Measurements from ENCODE around the gene PHF8. TPM values are rescaled to one million over a fixed set of nuclear protein-coding genes. Genes with fewer than 3 reads are reported as not detected.

The PHF8 gene
- total and polyA plus RNA-seq, 9 of the 15 experiments (the other 6 are each of a cell fraction or from before 2014, with no cell fraction given): 2.5 to 25.7 (median 12.1) TPM

DNA sequence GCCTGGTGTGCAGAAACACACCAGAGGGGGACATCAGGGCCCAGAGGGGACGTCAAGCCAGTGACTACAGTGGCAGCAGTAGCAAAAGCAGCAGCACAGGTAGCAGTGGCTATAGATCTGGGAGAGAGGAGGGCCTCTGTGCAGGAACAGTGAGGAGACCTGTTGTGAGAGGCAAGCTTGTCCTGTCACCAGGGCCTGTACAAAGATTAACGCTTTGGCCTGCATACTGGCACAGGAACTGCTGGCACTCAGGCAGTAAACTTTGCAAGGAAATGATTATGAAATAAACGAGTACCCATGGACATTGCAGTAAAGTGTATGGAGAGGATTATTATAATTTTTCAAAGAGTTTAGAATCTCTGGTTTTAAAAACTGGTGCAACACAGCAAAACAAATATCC is 5.5 kb upstream of the PHF8 start:
- no peak overlapping the region for H3K4me2 ChIP-seq (ENCODE audit: insufficient read depth, low read length)
- FAIRE-seq: no peak
- CTCF ChIA-PET (ENCODE audit: low intra/inter-chr PET ratio): no interaction called here
- intact Hi-C loops (cut with micrococcal nuclease): loop anchor here (10.0 kb wide), 2 partner anchors 365 to 585 kb away; partner anchors contain the start of gene HUWE1
- no peaks in the 10 kb centered on the region for H4K20me1 ChIP-seq (replicated peaks; ENCODE audit: control insufficient read depth, insufficient read depth, low read length)
- no peak for TF ChIP-seq MAFK (IDR thresholded peaks at IDR 0.05; ENCODE audit: low read length)
- no peak for DNase-seq (ENCODE audit: extremely low read depth in 1 of 4, low spot score in 3 of 4)
- no TSS peak for BruUV-seq (replicated peaks)
- WGBS (ENCODE audit: insufficient coverage, low coverage, missing lambda C conversion rate): 0% methylated on average over 2 of the region's 3 CpGs
- in situ Hi-C loops (cut with MboI): no loop called here
- no peak overlapping the region for H3K4me3 ChIP-seq
- H3K9me1 ChIP-seq (ENCODE audit: control insufficient read depth, insufficient read depth, low read length): no peaks in the 10 kb centered on the region
- POLR2A ChIA-PET: interaction anchor here (1.1 kb wide), 1 partner anchor 9 kb away, joined by 3 read pairs; no protein-coding TSS in a partner anchor
- ATAC-seq: no peak
- no peaks in the 10 kb centered on the region for H3K9me3 ChIP-seq (replicated peaks; ENCODE audit: control insufficient read depth, insufficient read depth, low read depth, low read length)
- no peak overlapping the region for H3K27ac ChIP-seq (ENCODE audit: extremely low read depth, low read depth, low read length)
- H3K4me1 ChIP-seq (replicated peaks in 1 of 2; ENCODE audit: control insufficient read depth in 2 of 2, insufficient read depth in 2 of 2, low read length in 2 of 2): no peaks in the 10 kb centered on the region; a peak in 2 of 5 replicates
- H3K79me2 ChIP-seq (ENCODE audit: control insufficient read depth, insufficient read depth, low read length): no peaks in the 10 kb centered on the region
- H3K9ac ChIP-seq (ENCODE audit: insufficient read depth in 1 of 2, low read depth in 2 of 2, low read length in 2 of 2): no peak overlapping the region
- H3K27me3 ChIP-seq (ENCODE audit: control insufficient read depth in 2 of 2, insufficient read depth in 2 of 2, low read length in 2 of 2): 0 out of 5 replicates have a peak, but pooled peaks cover 0 to 2% of the 10 kb centered on the region in 2 experiments
- H3K36me3 ChIP-seq (ENCODE audit: control insufficient read depth, insufficient read depth, low read length): no peaks in the 10 kb centered on the region
- H2AFZ ChIP-seq (ENCODE audit: low read depth, low read length): no peak overlapping the region

DNA sequence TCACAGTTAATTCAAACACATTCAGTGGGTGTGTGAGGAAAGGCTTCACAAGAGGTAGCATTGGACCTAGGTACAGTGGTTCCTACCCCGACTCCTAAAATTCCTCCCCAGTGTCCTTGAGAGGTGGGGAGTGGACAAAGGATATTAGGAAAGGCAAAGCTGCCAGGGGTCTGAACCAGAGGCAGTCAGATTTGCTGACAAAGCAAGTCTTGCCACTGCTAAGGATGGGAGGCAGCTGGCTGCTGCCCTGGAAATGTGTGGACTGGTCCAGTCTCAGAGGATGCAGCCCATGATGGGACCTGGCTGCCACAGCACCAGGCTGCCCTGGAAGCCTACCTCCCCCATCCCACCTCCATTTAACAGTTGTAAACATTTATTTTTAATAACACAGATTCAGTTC is 4.1 kb upstream of the PHF8 start:
- ChIA-PET POLR2A (no interaction called here), CTCF (ENCODE audit: low intra/inter-chr PET ratio) (no interaction called here)
- ATAC-seq (no peak), DNase-seq (ENCODE audit: extremely low read depth in 1 of 4, low spot score in 3 of 4) (no peak), FAIRE-seq (no peak)
- 8% methylated on average over 1 of the region's 1 CpG for WGBS (ENCODE audit: insufficient coverage, low coverage, missing lambda C conversion rate)
- H3K4me3 ChIP-seq: no peak overlapping the region
- no peak overlapping the region for H2AFZ ChIP-seq (ENCODE audit: low read depth, low read length)
- in situ Hi-C loops (cut with MboI) (no loop called here), intact Hi-C loops (cut with micrococcal nuclease) (loop anchor here (10.0 kb wide), 2 partner anchors 364 to 586 kb away; partner anchors contain the start of gene HUWE1)
- no peaks in the 10 kb centered on the region for H3K9me3 ChIP-seq (replicated peaks; ENCODE audit: control insufficient read depth, insufficient read depth, low read depth, low read length)
- H3K4me1 ChIP-seq (replicated peaks in 1 of 2; ENCODE audit: control insufficient read depth in 2 of 2, insufficient read depth in 2 of 2, low read length in 2 of 2): peaks cover 0 to 6% of the 10 kb centered on the region in 2 experiments; a peak in 3 of 5 replicates
- H3K79me2 ChIP-seq (ENCODE audit: control insufficient read depth, insufficient read depth, low read length): peaks cover 4% of the 10 kb centered on the region
- no peaks in the 10 kb centered on the region for H3K9me1 ChIP-seq (ENCODE audit: control insufficient read depth, insufficient read depth, low read length)
- no TSS peak for BruUV-seq (replicated peaks)
- no peak overlapping the region for H3K27ac ChIP-seq (ENCODE audit: extremely low read depth, low read depth, low read length)
- no peaks in the 10 kb centered on the region for H4K20me1 ChIP-seq (replicated peaks; ENCODE audit: control insufficient read depth, insufficient read depth, low read length)
- no peak overlapping the region for H3K9ac ChIP-seq (ENCODE audit: insufficient read depth in 1 of 2, low read depth in 2 of 2, low read length in 2 of 2)
- H3K27me3 ChIP-seq (ENCODE audit: control insufficient read depth in 2 of 2, insufficient read depth in 2 of 2, low read length in 2 of 2): no peaks in the 10 kb centered on the region
- no peak overlapping the region for H3K4me2 ChIP-seq (ENCODE audit: insufficient read depth, low read length)
- peak; percentile 68 for TF ChIP-seq MAFF (IDR thresholded peaks at IDR 0.05; ENCODE audit: low read length)
- TF ChIP-seq MAFK (IDR thresholded peaks at IDR 0.05; ENCODE audit: low read length): peak; percentile 73
- TF ChIP-seq, protein P1, sequence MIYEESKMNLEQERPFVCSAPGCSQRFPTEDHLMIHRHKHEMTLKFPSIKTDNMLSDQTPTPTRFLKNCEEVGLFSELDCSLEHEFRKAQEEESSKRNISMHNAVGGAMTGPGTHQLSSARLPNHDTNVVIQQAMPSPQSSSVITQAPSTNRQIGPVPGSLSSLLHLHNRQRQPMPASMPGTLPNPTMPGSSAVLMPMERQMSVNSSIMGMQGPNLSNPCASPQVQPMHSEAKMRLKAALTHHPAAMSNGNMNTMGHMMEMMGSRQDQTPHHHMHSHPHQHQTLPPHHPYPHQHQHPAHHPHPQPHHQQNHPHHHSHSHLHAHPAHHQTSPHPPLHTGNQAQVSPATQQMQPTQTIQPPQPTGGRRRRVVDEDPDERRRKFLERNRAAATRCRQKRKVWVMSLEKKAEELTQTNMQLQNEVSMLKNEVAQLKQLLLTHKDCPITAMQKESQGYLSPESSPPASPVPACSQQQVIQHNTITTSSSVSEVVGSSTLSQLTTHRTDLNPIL (CRISPR knock-in tag; IDR thresholded peaks at IDR 0.05): no peak
- peak; percentile 73 for TF ChIP-seq C11orf30 (IDR thresholded peaks at IDR 0.05; ENCODE audit: low read depth)
- no peak for TF ChIP-seq U2AF2 (optimal IDR thresholded peaks at IDR 0.05; ENCODE audit: low read depth, low read length)
- peak; percentile 47 for TF ChIP-seq MAFG (tag; conservative IDR thresholded peaks at IDR 0.05)
- TF ChIP-seq EHMT2 (IDR thresholded peaks at IDR 0.05): no peak
- TF ChIP-seq ZNF316 (IDR thresholded peaks at IDR 0.05): peak; percentile 81
- TF ChIP-seq TCF7 (IDR thresholded peaks at IDR 0.05; ENCODE audit: borderline replicate concordance): no peak
- TF ChIP-seq ZNF239 (CRISPR knock-in tag; IDR thresholded peaks at IDR 0.05): no peak
- no peaks in the 10 kb centered on the region for H3K36me3 ChIP-seq (ENCODE audit: control insufficient read depth, insufficient read depth, low read length)

All from K562 (cell line).